HG03103 (cell line): ENCODE measurements around the gene MALT1.
A peak's percentile ranks its signal among the peaks of the same experiment; 100 is the strongest.
"Not testable (repeated sequence)": the region's sequence is repeated elsewhere in the genome, so short reads cannot be mapped to it uniquely, and the experiment has no call there.

Source experiments
- ATAC-seq: cut with Tn5 transposase; IDR thresholded peaks from one replicate; pipeline ENCODE4 v1.9.1; 2021; ENCODE audit warnings: low read depth; ENCODE audit not compliant: unreplicated experiment

MALT1 gene

GRCh38 chr18:58653144-58653722 is 18.0 kb upstream of the MALT1 start:
- ATAC-seq: not testable (repeated sequence)

DNA sequence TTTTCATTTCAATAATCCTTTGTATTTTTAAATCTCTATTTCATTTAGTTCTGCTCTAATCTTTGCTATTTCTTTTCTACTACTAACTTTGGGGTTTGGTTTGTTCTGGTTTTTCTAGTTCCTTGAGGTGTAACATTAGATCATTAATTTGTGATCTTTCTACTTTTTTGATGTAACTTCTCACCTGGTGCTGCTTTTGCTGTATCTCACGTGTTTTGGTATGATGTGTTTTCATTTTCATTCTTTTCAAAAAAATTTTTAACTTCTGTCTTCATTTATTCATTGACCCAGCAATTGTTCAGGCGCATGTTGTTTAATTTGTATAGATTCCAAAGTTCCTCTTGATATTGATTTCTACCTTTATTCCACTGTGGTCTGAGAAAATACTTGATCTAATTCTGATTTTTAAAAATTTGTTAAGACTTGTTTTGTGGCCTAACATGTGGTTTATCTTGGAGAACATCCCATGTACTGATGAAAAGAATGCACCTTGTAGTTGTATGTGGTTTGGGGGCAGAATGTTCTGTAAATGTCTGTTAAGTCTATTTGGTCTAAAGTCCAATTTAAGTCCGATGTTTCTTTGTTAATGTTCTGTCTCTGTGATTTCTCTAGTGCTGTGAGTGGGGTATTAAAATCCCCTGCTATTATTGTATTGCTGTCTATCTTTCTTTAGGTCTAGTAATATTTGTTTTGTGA is 17.3 kb upstream of the MALT1 start:
- ATAC-seq: no peak

- ATAC-seq: no peak
Observed at GRCh38 chr18:58654896-58655614, 16.2 kb upstream of the MALT1 start.

DNA sequence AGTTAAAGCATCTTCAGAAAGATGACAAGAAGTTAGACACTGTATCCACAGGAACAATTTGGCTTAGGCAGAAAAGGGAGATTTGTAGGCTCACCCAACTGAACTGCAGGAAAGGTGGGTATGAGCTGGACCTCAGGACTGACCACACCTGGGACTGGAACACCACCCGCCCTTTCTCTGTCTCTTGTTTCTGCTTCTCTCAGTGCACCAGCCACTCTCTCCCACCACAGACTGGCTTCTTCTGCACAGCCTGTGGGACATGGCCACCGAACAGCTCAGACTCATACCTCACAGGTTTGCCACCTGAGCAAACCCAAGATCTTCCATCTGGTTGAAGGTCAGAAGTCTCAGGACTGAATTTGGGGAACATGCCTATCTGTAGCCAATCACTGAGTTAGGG is 14.2 kb upstream of the MALT1 start:
- ATAC-seq: no peak

- no peak for ATAC-seq
Observed at GRCh38 chr18:58657494-58657893, 13.8 kb upstream of the MALT1 start.

DNA sequence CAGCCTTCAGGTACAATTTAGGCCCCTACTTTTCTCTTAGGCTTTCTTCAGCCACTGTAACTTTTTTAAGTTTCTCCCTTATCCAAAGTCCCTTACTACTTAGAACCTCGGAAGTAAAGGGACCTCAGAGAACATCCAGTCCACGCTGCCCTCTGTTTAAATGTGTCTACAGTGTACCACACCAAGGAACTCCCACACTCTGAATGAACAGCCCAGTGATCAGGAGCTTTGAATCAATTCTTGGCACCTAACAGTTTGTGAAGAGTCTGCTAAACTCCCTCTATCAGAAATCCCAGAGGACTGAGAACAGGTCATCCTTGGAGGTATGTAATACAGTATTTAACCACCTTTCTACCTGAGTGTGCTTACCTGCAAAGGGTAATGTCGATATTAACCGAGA is 11.6 kb upstream of the MALT1 start:
- no peak for ATAC-seq

DNA sequence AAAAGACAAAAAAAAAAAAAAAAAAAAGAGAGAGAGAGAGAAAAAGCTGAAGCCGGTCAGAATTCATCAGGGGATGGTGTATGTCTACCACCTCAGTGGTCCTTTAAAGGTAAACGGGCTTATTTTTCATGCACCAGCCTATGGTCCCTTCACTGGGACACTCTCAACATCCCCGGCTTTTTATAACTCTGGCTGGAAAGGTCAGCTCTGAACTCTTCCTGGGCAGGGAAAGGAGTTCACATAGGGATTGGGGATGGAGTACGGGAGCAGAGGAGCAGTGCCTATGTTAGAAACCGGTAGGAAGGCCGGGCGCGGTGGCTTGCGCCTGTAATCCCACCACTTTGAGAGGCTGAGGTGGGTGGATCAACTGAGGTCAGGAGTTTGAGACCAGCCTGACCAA is 10.3 kb upstream of the MALT1 start:
- no peak for ATAC-seq

DNA sequence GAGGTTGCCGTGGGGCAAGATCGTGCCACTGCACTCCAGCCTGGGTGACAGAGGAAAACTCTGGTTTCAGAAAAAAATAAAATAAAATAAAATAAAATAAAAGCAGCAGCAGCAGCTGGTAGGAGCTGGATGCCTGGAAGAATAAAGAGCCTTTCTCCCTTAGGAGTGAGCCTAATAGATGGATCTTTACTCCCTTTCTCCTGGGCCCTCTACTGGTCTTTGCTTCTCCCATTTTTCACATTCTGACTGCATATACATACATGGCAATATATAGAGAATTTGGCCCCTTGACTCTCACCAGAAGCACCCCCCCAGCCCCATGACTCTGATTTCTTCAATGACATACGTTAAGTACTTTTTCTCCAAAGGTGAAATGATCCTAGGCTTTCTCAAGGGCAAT is 9.8 kb upstream of the MALT1 start:
- no peak for ATAC-seq

- ATAC-seq: no peak
Observed at GRCh38 chr18:58662118-58662517, 9.1 kb upstream of the MALT1 start.

GRCh38 chr18:58666176-58666575 is 5.1 kb upstream of the MALT1 start:
- no peak for ATAC-seq

DNA sequence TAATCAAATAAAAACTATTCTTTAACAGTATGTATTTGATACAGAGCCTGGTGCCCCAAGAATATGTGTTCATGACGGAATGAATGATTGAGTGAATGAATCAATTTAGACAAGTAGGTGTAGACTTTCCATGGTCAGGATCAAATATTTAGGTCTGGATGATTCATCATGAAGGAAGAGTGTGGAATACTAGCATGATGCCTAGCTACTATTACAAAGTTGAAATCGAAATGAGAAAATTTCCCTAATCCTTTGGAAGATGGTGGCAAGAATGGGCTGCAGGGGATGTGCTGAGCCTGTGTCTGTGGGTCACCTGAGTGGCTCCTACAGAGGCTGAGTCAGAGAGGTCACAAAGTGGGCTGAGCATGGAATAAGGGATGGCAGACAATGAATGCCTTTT is 3.1 kb upstream of the MALT1 start:
- ATAC-seq: no peak

DNA sequence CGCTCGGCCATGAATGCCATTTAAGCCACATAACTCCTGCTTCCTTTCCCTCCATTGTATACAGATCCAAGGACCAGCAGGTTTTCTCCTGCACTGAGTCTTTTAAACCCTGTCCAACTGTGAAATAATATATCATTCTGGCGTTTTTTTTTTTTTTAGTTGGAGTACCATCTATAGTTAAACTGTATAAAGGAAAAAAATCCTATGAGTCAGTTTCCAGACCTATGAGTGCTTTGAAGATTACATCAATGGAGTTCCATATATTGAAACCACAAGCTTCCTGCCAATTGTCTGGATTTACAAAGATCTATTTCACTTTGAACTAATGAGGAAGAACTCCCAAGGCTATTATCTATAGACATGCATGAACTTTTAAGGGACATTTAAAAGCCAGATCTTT is 2.4 kb upstream of the MALT1 start:
- ATAC-seq: no peak

DNA sequence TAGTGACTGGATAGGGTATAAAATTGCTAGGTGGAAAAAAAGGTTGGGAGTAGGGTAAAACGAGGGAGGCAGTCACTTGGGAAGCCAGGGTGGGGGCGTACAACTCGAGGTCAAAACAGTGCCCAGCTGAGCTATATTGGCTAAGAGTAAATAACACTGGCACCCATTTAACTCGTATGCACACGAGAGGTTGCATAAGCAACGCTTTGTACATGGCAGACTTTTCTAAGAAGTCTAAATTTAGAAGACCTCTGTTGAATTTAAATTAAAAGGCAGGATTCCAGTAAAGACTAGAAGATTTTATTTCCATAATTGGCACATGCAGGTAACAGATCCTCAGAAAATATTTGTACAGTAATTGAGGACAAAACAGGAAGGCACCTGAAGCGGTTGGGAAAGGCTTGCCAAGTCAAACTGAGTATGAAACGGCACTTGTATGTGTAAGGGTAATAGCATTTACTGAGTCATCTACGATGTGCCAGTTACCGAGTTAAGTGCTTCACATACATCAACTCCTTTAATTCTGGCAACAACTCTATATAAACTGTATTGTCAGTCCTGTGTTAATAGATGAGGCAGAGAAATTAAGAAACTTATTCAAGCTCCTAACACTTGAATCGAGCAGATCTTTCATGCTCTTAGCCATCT is 1.4 kb upstream of the MALT1 start:
- no peak for ATAC-seq

DNA sequence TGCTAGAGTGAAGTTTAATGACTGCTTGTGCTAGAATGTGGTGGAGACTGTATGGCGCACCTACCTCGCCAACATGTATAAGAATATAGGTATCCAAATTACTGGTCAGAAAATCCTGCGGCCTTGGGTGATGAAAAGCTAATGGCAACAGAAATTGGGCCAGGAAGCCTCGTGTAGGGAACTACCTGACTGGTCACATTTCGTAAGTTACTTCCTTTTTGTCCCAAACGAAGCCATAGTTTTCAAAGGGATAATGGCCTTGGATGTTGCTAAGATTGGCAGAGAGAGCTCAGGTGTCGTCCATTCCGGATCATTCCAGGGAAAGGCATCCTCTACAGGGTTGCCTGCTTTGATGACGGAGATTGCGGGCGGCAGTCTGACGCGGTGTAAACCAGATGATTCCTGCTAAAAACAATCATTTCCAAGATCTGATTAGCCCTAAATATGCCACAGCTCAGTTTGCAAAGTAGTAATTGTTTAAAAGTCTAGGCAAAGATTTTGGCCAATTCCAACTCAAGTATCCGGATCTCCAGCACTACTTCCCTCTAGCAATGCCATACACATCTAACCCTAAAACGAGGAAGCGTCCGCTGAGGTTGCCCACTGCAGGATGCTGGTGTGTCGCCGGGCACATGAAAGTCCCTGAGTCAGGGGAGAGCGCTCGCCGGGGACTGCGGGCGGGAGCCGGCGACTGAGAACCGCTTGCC is 708 bp upstream of the MALT1 start:
- ATAC-seq: no peak

- peak; percentile 17 for ATAC-seq
Observed at GRCh38 chr18:58671632-58672564, 633 bp downstream of the MALT1 start.

- ATAC-seq: no peak
Observed at GRCh38 chr18:58674159-58674558, 2.9 kb downstream of the MALT1 start.

DNA sequence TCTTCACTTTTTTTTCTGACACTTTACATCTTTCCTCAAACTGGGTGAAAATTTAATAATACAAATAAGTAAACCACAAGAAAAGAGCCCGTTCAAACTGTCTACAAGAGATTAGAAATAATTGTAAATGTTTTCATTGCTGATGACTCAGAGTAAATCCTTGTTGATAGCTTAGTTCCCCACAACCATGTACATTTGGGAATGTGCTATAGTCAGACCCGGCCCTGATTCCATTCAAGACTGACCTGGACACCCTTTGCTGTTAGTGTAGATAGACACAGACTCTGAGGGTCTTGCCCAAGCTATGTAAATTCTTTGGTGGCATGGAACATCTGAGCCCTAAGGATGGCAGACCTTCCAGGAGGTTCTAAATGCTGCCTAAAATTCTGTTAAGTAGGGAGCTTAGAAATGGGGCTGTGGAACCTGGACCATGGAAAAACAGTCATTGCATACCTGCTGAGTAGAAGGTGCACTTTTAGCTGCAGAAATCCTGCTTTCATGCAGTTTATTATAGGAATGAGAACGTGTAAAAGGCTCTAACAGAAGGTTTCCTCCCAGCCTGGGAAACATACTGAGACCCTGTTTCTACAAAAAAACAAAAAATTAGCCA is 3.7 kb downstream of the MALT1 start:
- ATAC-seq: no peak

GRCh38 chr18:58676270-58676669 is 5.0 kb downstream of the MALT1 start:
- ATAC-seq: no peak

- ATAC-seq: no peak
Observed at GRCh38 chr18:58682429-58683069, 11.3 kb downstream of the MALT1 start.
